Neural cell (in vitro differentiated cells): ENCODE data around the gene PLPP3. TPM values are rescaled to one million over a fixed set of nuclear protein-coding genes. Genes with fewer than 3 reads are reported as not detected.

ENCODE experiments used
- H2AFZ ChIP-seq: fragments of 200-600, 300-800 bp; sonication (generic), shearing (Covaris generic); 2 replicates; pipeline ENCODE4 v1.6.0; 2014; ENCODE audit warnings: low read depth, mild to moderate bottlenecking, antibody characterized with exemption, low read length, moderate library complexity
- H3F3A ChIP-seq: fragments of 200-600 bp; shearing (Covaris generic); 2 replicates; pipeline ENCODE4 v1.6.1; 2016; ENCODE audit warnings: mild to moderate bottlenecking, moderate library complexity, mixed read lengths, antibody characterized with exemption, low read length; ENCODE audit not compliant: insufficient read depth, poor library complexity, severe bottlenecking
- H3K27ac ChIP-seq: fragments of 200-600, 300-800 bp; sonication (generic), shearing (Covaris generic); 2 replicates; pipeline ENCODE4 v1.5.1; 2014; ENCODE audit warnings: mild to moderate bottlenecking, low read length, moderate library complexity
- H3K27me3 ChIP-seq: fragments of 300-800, 200-600 bp; sonication (generic), shearing (Covaris generic); 2 replicates; pipeline ENCODE4 v1.6.0; 2014; ENCODE audit warnings: mild to moderate bottlenecking, low read depth, low read length, moderate library complexity; ENCODE audit not compliant: insufficient read depth
- H3K36me3 ChIP-seq: fragments of 300-800, 200-600 bp; sonication (generic), shearing (Covaris generic); 2 replicates; pipeline ENCODE4 v1.5.1; 2014; ENCODE audit warnings: mild to moderate bottlenecking, antibody characterized with exemption, low read length, moderate library complexity; ENCODE audit not compliant: insufficient read depth
- H3K4me2 ChIP-seq: fragments of 300-800, 200-600 bp; sonication (generic), shearing (Covaris generic); 2 replicates; pipeline ENCODE4 v1.6.0; 2014; ENCODE audit warnings: mild to moderate bottlenecking, low read length
- H3K4me3 ChIP-seq: fragments of 300-800, 200-600 bp; sonication (generic), shearing (Covaris generic); 2 replicates; pipeline ENCODE4 v1.5.1; 2014; ENCODE audit warnings: mild to moderate bottlenecking, low read length, moderate library complexity
- H3K79me2 ChIP-seq: fragments of 200-600 bp; shearing (Covaris generic); replicated peaks from 2 replicates; pipeline ENCODE4 v1.6.0; 2014; ENCODE audit warnings: mild to moderate bottlenecking, low read length, moderate library complexity; ENCODE audit not compliant: insufficient read depth
- H3K9ac ChIP-seq: fragments of 300-800, 200-600 bp; sonication (generic), shearing (Covaris generic); 2 replicates; pipeline ENCODE4 v1.6.1; 2016; ENCODE audit warnings: mild to moderate bottlenecking, low read length, mixed read lengths
- H3K9me2 ChIP-seq: fragments of 200-600 bp; shearing (Covaris generic); 2 replicates; pipeline ENCODE4 v1.6.1; 2016; ENCODE audit warnings: mild to moderate bottlenecking, low read length, mixed read lengths; ENCODE audit not compliant: insufficient read depth
- H3K9me3 ChIP-seq: fragments of 200-600, 300-800 bp; sonication (generic), shearing (Covaris generic); 2 replicates; pipeline ENCODE4 v1.6.1; 2016; ENCODE audit warnings: mild to moderate bottlenecking, mixed run types, low read length, moderate library complexity, mixed read lengths
- H4K20me1 ChIP-seq: fragments of 200-600 bp; shearing (Covaris generic); 2 replicates; pipeline ENCODE4 v1.6.1; 2016; ENCODE audit warnings: mild to moderate bottlenecking, mixed run types; ENCODE audit not compliant: insufficient read depth
- CTCF ChIP-seq: fragments of 450-650 bp; IDR thresholded peaks from 2 replicates; pipeline ENCODE4 v1.5.1; 2014; ENCODE audit warnings: antibody characterized with exemption, mild to moderate bottlenecking, moderate library complexity; ENCODE audit not compliant: poor library complexity, severe bottlenecking
- EP300 ChIP-seq: fragments of 450-650 bp; conservative IDR thresholded peaks from 2 replicates; pipeline ENCODE4 v1.6.1; 2014; ENCODE audit warnings: antibody characterized with exemption, mild to moderate bottlenecking, moderate library complexity; ENCODE audit not compliant: poor library complexity, severe bottlenecking
- EZH2 ChIP-seq: fragments of 200-600, 300-800 bp; shearing (Covaris generic), sonication (generic); IDR thresholded peaks from 2 replicates; pipeline ENCODE4 v1.6.1; 2014; ENCODE audit warnings: antibody characterized with exemption, low read length, borderline replicate concordance, mild to moderate bottlenecking; ENCODE audit not compliant: insufficient read depth, poor library complexity, severe bottlenecking
- MXI1 ChIP-seq: fragments of 450-650 bp; conservative IDR thresholded peaks from 2 replicates; pipeline ENCODE4 v1.6.1; 2014; ENCODE audit warnings: antibody characterized with exemption, mild to moderate bottlenecking; ENCODE audit not compliant: poor library complexity, severe bottlenecking
- POLR2AphosphoS5 ChIP-seq: IDR thresholded peaks from 2 replicates; pipeline ENCODE4 v1.6.1; 2012
- RAD21 ChIP-seq: fragments of 450-650 bp; conservative IDR thresholded peaks from 2 replicates; pipeline ENCODE4 v1.6.1; 2014; ENCODE audit warnings: antibody characterized with exemption, mild to moderate bottlenecking, moderate library complexity
- SMC3 ChIP-seq: fragments of 450-650 bp; conservative IDR thresholded peaks from 2 replicates; pipeline ENCODE4 v1.6.1; 2014; ENCODE audit warnings: antibody characterized with exemption, mild to moderate bottlenecking, moderate library complexity; ENCODE audit not compliant: poor library complexity
- TAF1 ChIP-seq: IDR thresholded peaks from 2 replicates; pipeline ENCODE4 v1.6.1; 2012; ENCODE audit warnings: low read depth
- polyA plus RNA-seq: library from polyadenylated mRNA; depleted of rRNA; stranded (reverse); fragments of >200 nt; gene quantifications from 2 replicates; pipeline ENCODE4 v1.2.3, GENCODE V29; 2014
- TF ChIP-seq, protein P1 (sequence below): IDR thresholded peaks from 2 replicates; pipeline ENCODE4 v1.6.1; 2012; ENCODE audit warnings: borderline replicate concordance

Gene PLPP3
- polyA plus RNA-seq, 1 donor from 2014 or later: 2.1 TPM

GRCh38 chr1:56451491-56451890 is 127.9 kb downstream of the PLPP3 start:
- no peaks in the 10 kb centered on the region for H3K36me3 ChIP-seq
- H3K9me2 ChIP-seq: no peaks in the 10 kb centered on the region
- no peak overlapping the region for H3K27ac ChIP-seq
- no peak overlapping the region for H2AFZ ChIP-seq
- H3K9ac ChIP-seq: no peak overlapping the region
- no peaks in the 10 kb centered on the region for H3K79me2 ChIP-seq
- no peak overlapping the region for H3K4me3 ChIP-seq
- H3K4me2 ChIP-seq: no peak overlapping the region
- H3K27me3 ChIP-seq: no peaks in the 10 kb centered on the region
- H3F3A ChIP-seq: no peaks in the 10 kb centered on the region
- no peaks in the 10 kb centered on the region for H3K9me3 ChIP-seq
- no peak for TF ChIP-seq SMC3
- TF ChIP-seq RAD21: no peak
- TF ChIP-seq CTCF: no peak
- no peak for TF ChIP-seq EZH2
- TF ChIP-seq, protein P1, sequence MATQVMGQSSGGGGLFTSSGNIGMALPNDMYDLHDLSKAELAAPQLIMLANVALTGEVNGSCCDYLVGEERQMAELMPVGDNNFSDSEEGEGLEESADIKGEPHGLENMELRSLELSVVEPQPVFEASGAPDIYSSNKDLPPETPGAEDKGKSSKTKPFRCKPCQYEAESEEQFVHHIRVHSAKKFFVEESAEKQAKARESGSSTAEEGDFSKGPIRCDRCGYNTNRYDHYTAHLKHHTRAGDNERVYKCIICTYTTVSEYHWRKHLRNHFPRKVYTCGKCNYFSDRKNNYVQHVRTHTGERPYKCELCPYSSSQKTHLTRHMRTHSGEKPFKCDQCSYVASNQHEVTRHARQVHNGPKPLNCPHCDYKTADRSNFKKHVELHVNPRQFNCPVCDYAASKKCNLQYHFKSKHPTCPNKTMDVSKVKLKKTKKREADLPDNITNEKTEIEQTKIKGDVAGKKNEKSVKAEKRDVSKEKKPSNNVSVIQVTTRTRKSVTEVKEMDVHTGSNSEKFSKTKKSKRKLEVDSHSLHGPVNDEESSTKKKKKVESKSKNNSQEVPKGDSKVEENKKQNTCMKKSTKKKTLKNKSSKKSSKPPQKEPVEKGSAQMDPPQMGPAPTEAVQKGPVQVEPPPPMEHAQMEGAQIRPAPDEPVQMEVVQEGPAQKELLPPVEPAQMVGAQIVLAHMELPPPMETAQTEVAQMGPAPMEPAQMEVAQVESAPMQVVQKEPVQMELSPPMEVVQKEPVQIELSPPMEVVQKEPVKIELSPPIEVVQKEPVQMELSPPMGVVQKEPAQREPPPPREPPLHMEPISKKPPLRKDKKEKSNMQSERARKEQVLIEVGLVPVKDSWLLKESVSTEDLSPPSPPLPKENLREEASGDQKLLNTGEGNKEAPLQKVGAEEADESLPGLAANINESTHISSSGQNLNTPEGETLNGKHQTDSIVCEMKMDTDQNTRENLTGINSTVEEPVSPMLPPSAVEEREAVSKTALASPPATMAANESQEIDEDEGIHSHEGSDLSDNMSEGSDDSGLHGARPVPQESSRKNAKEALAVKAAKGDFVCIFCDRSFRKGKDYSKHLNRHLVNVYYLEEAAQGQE: no peak
- TF ChIP-seq MXI1: no peak
- TF ChIP-seq TAF1: no peak
- no peak for TF ChIP-seq POLR2AphosphoS5
- TF ChIP-seq EP300: no peak
- H4K20me1 ChIP-seq: no peaks in the 10 kb centered on the region

DNA sequence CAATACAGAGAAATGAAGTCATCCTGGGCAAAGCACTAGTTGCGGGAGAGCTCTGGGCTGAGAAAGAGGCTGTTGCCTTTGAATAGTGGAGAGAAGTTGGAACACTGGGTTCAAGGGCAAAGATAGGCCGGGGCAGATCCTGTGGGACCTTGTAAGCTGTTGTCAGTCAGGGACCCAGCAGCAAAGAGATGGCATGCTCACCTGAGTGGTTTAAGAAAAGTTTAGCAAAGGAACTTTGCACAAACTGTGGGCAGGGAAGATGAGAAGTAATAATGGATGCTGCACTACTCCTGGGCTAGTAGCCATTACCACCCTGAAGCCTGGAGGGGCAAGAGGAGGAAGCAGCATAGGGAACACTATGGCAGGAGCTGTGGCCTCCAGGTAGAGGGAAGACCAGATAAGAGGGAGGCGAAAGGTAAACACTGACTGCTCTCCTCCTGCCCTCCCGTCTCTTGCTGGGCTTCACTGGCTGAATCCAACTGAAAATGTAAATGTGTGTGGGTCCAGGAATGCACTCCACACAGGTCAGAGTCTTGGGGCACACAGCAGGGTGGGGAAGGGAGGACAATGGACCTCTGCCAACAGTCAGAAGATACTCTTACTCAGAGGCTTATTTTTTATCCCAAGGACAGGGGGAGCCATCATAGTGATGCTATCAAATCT is 129.2 kb downstream of the PLPP3 start:
- Histone ChIP-seq H3K27me3 (no peaks in the 10 kb centered on the region), H2AFZ (no peak overlapping the region), H4K20me1 (no peaks in the 10 kb centered on the region), H3K9me2 (no peaks in the 10 kb centered on the region), H3K27ac (no peak overlapping the region), H3K36me3 (no peaks in the 10 kb centered on the region), H3K79me2 (no peaks in the 10 kb centered on the region), H3K9ac (no peak overlapping the region), H3K9me3 (no peaks in the 10 kb centered on the region), H3K4me3 (no peak overlapping the region), H3F3A (no peaks in the 10 kb centered on the region), H3K4me2 (no peak overlapping the region)
- no peak for TF ChIP-seq EZH2
- no peak for TF ChIP-seq CTCF
- no peak for TF ChIP-seq POLR2AphosphoS5
- TF ChIP-seq SMC3: no peak
- TF ChIP-seq, protein P1: no peak
- no peak for TF ChIP-seq RAD21
- TF ChIP-seq TAF1: no peak
- TF ChIP-seq MXI1: no peak
- no peak for TF ChIP-seq EP300
